HT-29 (cell line): ENCODE measurements around the gene PDXP. TPM values are rescaled to one million over a fixed set of nuclear protein-coding genes. Genes with fewer than 3 reads are reported as not detected.
A peak's percentile ranks its signal among the peaks of the same experiment; 100 is the strongest.
"Not testable (repeated sequence)": the region's sequence is repeated elsewhere in the genome, so short reads cannot be mapped to it uniquely, and the experiment has no call there.

ENCODE experiments used
- DNase-seq: peaks from one replicate; pipeline ENCODE4 v3.0.0-alpha.2; 2015; ENCODE audit warnings: low spot score
- total RNA-seq: library from RNA; depleted of rRNA; stranded (reverse); fragments of >200 nt; shearing (Covaris generic); gene quantifications from 2 replicates; pipeline ENCODE4 v1.2.3, GENCODE V29; 2014

Gene PDXP
- total RNA-seq, 1 experiment from 2014 or later = 25.4 TPM

- DNase-seq = no peak
Observed at GRCh38 chr22:37647317-37647716, 11.2 kb upstream of the PDXP start.

- DNase-seq = peak; percentile 87
Observed at GRCh38 chr22:37647928-37648327, 10.6 kb upstream of the PDXP start.

- DNase-seq = no peak
Observed at GRCh38 chr22:37650463-37651136, 7.9 kb upstream of the PDXP start.

GRCh38 chr22:37654563-37655251 is 3.8 kb upstream of the PDXP start:
- DNase-seq = no peak

- no peak for DNase-seq
Observed at GRCh38 chr22:37655252-37655563, 3.3 kb upstream of the PDXP start.

- DNase-seq = not testable (repeated sequence)
Observed at GRCh38 chr22:37656583-37656982, 1.9 kb upstream of the PDXP start.

- no peak for DNase-seq
Observed at GRCh38 chr22:37657590-37658132, 862 bp upstream of the PDXP start.

- no peak for DNase-seq
Observed at GRCh38 chr22:37659066-37659896, 758 bp downstream of the PDXP start.

- no peak for DNase-seq
Observed at GRCh38 chr22:37659897-37660708, 1.6 kb downstream of the PDXP start.

- DNase-seq = no peak
Observed at GRCh38 chr22:37660709-37661045, 2.2 kb downstream of the PDXP start.

GRCh38 chr22:37661160-37661924 is 2.8 kb downstream of the PDXP start:
- DNase-seq = no peak

- DNase-seq = no peak
Observed at GRCh38 chr22:37662039-37662438, 3.5 kb downstream of the PDXP start.

GRCh38 chr22:37663521-37664140 is 5.1 kb downstream of the PDXP start:
- no peak for DNase-seq

GRCh38 chr22:37664249-37665101 is 6.0 kb downstream of the PDXP start:
- no peak for DNase-seq

GRCh38 chr22:37665487-37665886 is 7.0 kb downstream of the PDXP start:
- DNase-seq = no peak

GRCh38 chr22:37669586-37669985 is 11.1 kb downstream of the PDXP start:
- no peak for DNase-seq

- DNase-seq = no peak
Observed at GRCh38 chr22:37672206-37672919, 13.8 kb downstream of the PDXP start.

- no peak for DNase-seq
Observed at GRCh38 chr22:37672920-37673455, 14.5 kb downstream of the PDXP start.
